ENCODE results near the gene HMGN1.
A peak's percentile ranks its signal among the peaks of the same experiment; 100 is the strongest.
"Not testable (repeated sequence)": the region's sequence is repeated elsewhere in the genome, so short reads cannot be mapped to it uniquely, and the experiment has no call there.

HMGN1 gene

DNA sequence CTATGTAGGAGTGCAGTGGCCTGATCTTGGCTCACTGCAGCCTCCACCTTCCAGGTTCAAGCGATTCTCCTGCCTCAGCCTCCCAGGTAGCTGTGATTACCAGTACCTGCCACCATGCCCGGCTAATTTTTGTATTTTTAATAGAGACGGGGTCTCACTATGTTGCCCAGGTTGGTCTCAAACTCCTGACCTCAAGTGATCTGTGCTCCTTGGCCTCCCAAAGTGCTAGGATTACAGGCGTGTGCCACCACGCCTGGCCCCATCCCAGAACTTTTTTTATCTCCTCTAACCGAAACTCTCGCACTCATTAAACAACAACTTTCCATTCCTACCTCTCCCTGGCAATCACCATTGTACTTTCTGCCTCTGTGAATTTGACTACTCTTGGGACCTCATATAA lies 33.2 kb upstream of the HMGN1 start:
- not testable (repeated sequence) for DNase-seq (ENCODE audit: low spot score in 2 of 2); H3K36me3 Mint-ChIP-seq (ENCODE audit: insufficient read depth); ATAC-seq (replicated peaks; ENCODE audit: extremely low read depth, poor library complexity, severe bottlenecking); H3K27ac Mint-ChIP-seq (ENCODE audit: low read depth); H3K9me3 Mint-ChIP-seq
- peaks cover 17% of the 10 kb centered on the region for H3K27me3 Mint-ChIP-seq
- H3K4me1 Mint-ChIP-seq, result peaks cover 19% of the 10 kb centered on the region
- H3K4me3 Mint-ChIP-seq, result peak overlapping the region; percentile 6

DNA sequence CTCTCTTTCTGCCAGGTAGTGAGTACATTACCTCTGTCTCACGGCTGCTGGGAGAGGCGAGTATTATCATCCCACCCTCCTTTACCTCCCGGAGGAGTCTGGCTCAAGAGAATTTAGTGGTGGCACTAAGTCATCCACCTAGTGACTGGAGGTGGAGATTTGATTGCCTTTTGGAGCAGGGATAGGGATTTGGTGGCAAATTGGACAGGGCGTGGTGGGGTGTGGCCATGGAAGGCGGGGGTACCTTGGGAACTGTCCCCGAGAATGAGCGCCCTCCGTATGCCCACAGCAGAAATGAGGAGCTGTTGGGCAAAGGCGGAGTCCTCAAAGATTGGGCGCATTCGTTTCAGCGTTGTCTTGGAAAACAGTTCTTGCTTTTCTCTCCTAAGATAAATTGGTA lies 32.1 kb upstream of the HMGN1 start:
- Mint-ChIP-seq H3K27me3 (peaks cover 26% of the 10 kb centered on the region), H3K36me3 (ENCODE audit: insufficient read depth) (peaks cover 9% of the 10 kb centered on the region), H3K4me1 (peaks cover 19% of the 10 kb centered on the region), H3K4me3 (peak overlapping the region; percentile 89), H3K27ac (ENCODE audit: low read depth) (peak overlapping the region; percentile 92), H3K9me3 (no peaks in the 10 kb centered on the region)
- no peak for ATAC-seq (replicated peaks; ENCODE audit: extremely low read depth, poor library complexity, severe bottlenecking)
- no peak for DNase-seq (ENCODE audit: low spot score in 2 of 2)

DNA sequence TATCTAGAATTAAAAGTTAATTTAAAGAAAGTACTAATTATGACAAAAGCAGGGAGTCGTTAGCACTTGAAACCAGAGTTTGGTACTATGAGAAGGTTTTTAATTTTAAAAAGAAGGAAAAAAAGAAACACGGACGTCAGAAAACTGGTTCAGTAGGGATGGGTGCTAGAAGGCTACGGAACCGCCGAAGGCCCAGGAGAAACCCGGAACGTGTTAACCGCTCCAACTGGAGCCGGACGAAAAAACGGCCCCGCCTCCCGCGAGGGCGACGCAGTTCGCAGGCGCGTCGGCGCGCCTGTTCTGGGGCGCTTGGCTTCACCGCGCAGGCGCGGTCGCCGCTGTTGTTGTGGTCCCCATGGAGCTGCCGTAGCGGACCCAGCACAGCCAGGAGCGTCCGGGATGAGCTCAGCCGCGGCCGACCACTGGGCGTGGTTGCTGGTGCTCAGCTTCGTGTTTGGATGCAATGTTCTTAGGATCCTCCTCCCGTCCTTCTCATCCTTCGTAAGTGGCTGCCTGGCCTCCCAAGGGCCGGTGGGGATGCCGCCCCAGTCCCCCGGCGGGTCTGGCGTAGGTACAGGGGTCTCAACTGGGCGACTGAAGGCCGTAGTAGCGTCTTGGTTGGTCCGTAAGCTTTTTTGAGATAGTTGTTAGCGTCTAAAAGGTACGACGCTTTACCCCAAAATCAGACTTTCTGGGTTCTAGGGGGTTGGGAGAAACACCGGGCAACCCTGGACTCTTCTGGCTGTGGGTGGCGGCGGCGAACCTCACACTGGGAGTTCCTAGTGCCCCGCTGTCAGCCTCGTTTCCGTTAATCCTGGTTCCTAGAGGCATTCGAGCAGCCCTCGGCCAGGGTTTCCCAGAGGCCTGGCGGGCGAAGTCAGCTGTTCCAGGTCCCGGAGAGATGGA lies 31.4 kb upstream of the HMGN1 start:
- ATAC-seq (replicated peaks; ENCODE audit: extremely low read depth, poor library complexity, severe bottlenecking) (peak; percentile 95), DNase-seq (ENCODE audit: low spot score in 2 of 2) (peak; percentile 74 to 78)
- peak overlapping the region; percentile 92 for H3K27ac Mint-ChIP-seq (ENCODE audit: low read depth)
- H3K36me3 Mint-ChIP-seq (ENCODE audit: insufficient read depth), result peaks cover 8% of the 10 kb centered on the region
- H3K9me3 Mint-ChIP-seq, result no peaks in the 10 kb centered on the region
- peak overlapping the region; percentile 89 for H3K4me3 Mint-ChIP-seq
- H3K4me1 Mint-ChIP-seq, result peaks cover 19% of the 10 kb centered on the region
- peaks cover 31% of the 10 kb centered on the region for H3K27me3 Mint-ChIP-seq

DNA sequence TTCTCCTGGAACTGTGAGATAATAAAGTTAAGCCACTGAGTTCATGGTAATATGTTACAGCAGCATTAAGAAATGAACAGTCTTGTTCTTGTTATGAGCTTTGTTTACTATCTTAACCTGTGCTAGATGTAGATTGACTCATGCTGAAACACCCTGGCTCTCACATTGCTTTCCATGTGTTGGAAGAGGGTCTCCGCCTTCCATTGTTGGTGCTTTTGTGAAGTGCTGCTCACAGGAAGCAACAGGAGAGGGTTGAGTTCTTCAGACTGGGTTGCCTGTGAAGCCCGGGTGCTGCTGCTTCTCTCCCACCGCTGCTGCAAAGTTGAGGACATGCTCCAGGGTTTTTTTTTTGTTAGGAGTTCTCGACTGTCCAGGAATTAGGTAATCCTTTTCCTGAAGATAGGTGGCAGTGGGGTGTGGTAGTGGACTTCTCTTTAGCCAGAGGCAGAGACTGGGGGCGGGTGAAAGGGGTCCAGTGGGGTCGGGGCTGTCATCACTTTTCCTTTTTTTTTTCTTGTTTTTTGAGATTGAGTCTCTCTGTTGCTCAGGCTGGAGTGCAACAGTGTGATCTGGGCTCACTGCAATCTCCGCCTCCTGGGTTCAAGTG lies 28.7 kb upstream of the HMGN1 start:
- DNase-seq (ENCODE audit: low spot score in 2 of 2) (no peak), ATAC-seq (replicated peaks; ENCODE audit: extremely low read depth, poor library complexity, severe bottlenecking) (no peak)
- H3K27ac Mint-ChIP-seq (ENCODE audit: low read depth), result no peak overlapping the region
- peaks cover 34% of the 10 kb centered on the region for H3K27me3 Mint-ChIP-seq
- no peaks in the 10 kb centered on the region for H3K9me3 Mint-ChIP-seq
- no peak overlapping the region for H3K4me3 Mint-ChIP-seq
- peaks cover 5% of the 10 kb centered on the region for H3K36me3 Mint-ChIP-seq (ENCODE audit: insufficient read depth)
- H3K4me1 Mint-ChIP-seq, result peaks cover 19% of the 10 kb centered on the region

DNA sequence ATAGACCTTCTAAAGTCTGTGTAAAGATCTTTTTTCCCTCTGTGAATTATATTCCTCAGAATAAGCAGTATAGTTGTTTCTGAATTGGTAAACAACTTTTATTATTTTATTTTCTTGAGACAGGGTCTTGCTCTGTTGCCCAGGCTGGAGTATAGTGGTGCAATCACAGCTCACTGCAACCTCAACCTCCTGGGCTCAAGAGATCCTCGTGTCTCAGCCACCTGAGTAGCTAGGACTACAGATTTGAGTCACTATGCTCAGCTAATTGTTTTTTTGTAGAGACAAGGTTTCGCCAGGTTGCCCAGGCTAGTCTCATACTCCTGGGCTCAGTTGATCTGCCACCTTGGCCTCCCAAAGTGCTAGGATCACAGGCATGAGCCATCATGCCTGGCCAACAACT lies 26.6 kb upstream of the HMGN1 start:
- H3K27me3 Mint-ChIP-seq, result peaks cover 34% of the 10 kb centered on the region
- ATAC-seq (replicated peaks; ENCODE audit: extremely low read depth, poor library complexity, severe bottlenecking) (no peak), DNase-seq (ENCODE audit: low spot score in 2 of 2) (no peak)
- no peak overlapping the region for H3K4me3 Mint-ChIP-seq
- H3K4me1 Mint-ChIP-seq, result peaks cover 5% of the 10 kb centered on the region
- no peak overlapping the region for H3K27ac Mint-ChIP-seq (ENCODE audit: low read depth)
- H3K9me3 Mint-ChIP-seq, result no peaks in the 10 kb centered on the region
- peaks cover 2% of the 10 kb centered on the region for H3K36me3 Mint-ChIP-seq (ENCODE audit: insufficient read depth)

DNA sequence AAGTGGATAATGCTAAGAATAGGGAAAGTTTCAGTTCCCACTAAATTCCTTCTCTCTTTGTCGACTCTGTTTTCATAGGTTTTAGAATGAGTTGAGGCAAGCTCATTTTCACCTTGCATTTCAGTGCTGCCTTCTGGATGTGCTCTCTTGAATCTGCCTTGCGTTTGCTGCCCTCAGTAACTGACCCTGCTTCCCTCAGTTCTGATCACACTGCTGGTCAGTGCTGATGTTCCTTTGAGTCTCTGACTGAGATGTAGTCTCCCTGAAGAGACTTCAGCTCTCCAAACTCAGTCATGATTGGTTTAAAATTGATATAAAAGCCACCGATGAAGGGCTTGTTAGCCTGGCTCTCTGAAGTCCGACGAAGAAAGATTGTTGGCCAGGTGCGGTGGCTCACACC lies 25.2 kb upstream of the HMGN1 start:
- peaks cover 34% of the 10 kb centered on the region for H3K27me3 Mint-ChIP-seq
- no peak overlapping the region for H3K4me3 Mint-ChIP-seq
- DNase-seq (ENCODE audit: low spot score in 2 of 2), result no peak
- no peaks in the 10 kb centered on the region for H3K4me1 Mint-ChIP-seq
- H3K27ac Mint-ChIP-seq (ENCODE audit: low read depth), result no peak overlapping the region
- ATAC-seq (replicated peaks; ENCODE audit: extremely low read depth, poor library complexity, severe bottlenecking), result no peak
- no peaks in the 10 kb centered on the region for H3K36me3 Mint-ChIP-seq (ENCODE audit: insufficient read depth)
- H3K9me3 Mint-ChIP-seq, result no peaks in the 10 kb centered on the region

DNA sequence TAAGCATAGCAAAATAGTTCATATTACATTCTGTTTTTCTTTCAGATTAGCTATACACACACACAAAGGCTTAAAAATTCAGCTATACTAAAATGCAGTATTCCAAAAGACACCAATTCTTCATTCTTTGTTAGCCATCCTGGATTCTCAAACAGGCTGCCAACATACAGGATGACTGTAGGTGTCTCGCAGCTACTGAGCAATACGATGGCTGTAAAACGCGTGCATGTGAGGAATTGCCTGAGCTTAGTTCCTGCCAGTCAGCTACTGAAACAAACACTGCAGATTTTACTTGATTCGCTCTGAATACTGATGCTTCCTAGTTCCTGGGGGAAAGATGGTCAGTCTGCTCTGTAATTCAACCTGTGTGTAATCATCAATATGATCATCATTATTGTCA lies 24.7 kb upstream of the HMGN1 start:
- Mint-ChIP-seq H3K36me3 (ENCODE audit: insufficient read depth) (no peaks in the 10 kb centered on the region), H3K27ac (ENCODE audit: low read depth) (no peak overlapping the region), H3K4me1 (no peaks in the 10 kb centered on the region), H3K9me3 (no peaks in the 10 kb centered on the region), H3K4me3 (no peak overlapping the region), H3K27me3 (peaks cover 31% of the 10 kb centered on the region)
- no peak for DNase-seq (ENCODE audit: low spot score in 2 of 2)
- no peak for ATAC-seq (replicated peaks; ENCODE audit: extremely low read depth, poor library complexity, severe bottlenecking)

DNA sequence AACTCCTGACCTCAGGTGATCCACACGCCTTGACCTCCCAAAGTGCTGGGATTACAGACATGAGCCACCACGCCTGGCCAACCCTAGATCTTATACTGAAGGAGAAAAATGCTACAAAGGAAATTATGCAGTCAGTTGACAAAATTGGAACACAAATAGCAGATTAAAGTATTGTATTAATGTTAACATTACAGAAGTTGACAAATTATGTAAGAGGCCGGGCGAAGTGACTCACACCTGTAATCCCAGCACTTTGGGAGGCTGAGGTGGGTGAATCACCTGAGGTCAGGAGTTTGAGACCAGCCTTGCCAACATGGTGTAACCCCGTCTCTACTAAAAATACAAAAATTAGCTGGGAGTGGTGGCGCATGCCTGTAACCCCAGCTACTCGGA lies 21.0 kb upstream of the HMGN1 start:
- not testable (repeated sequence) for DNase-seq (ENCODE audit: low spot score in 2 of 2); H3K4me1 Mint-ChIP-seq; H3K9me3 Mint-ChIP-seq; H3K36me3 Mint-ChIP-seq (ENCODE audit: insufficient read depth); H3K27ac Mint-ChIP-seq (ENCODE audit: low read depth); H3K4me3 Mint-ChIP-seq; ATAC-seq (replicated peaks; ENCODE audit: extremely low read depth, poor library complexity, severe bottlenecking)
- peaks cover 11% of the 10 kb centered on the region for H3K27me3 Mint-ChIP-seq

DNA sequence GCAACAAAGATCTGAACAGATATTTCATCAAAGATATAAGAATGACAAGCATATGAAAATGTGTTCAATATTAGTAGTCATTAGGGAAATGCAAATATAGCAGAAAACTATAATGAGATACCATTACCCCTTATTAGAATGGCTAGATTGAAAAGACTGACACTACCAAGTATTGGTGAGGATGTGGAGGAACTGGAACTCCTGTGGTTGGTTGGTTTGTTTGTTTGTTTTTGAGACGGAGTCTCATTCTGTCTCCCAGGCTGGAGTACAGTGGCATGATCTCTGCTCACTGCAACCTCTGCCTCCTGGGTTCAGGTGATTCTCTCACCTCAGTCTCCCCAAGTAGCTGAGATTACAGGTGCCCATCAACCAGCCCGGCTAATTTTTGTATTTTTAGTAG lies 18.9 kb upstream of the HMGN1 start:
- H3K27me3 Mint-ChIP-seq, result peaks cover 11% of the 10 kb centered on the region
- no peaks in the 10 kb centered on the region for H3K4me1 Mint-ChIP-seq
- no peak for ATAC-seq (replicated peaks; ENCODE audit: extremely low read depth, poor library complexity, severe bottlenecking)

DNA sequence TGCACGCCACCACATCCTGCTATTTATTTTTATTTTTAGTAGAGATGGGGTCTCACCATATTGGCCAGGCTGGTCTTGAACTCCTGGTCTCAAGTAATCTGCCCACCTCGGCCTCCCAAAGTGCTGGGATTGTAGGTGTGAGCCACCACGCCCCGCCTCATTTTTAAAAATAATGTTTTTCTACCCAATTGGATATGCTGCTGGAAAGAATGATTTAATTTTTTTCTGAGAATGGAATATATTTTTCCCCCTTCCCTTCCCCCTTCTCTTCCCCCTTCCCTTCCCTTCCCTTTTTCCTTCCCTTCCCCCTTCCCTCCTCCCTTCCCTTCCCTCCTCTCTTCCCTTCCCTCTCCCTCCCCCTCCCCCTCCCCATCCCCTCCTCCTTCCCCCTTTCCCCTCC lies 17.7 kb upstream of the HMGN1 start:
- Mint-ChIP-seq H3K4me1 (no peaks in the 10 kb centered on the region), H3K4me3 (no peak overlapping the region), H3K27ac (ENCODE audit: low read depth) (no peak overlapping the region), H3K36me3 (ENCODE audit: insufficient read depth) (peaks cover 2% of the 10 kb centered on the region), H3K27me3 (peaks cover 21% of the 10 kb centered on the region), H3K9me3 (no peaks in the 10 kb centered on the region)
- DNase-seq (ENCODE audit: low spot score in 2 of 2), result no peak
- no peak for ATAC-seq (replicated peaks; ENCODE audit: extremely low read depth, poor library complexity, severe bottlenecking)

More for the DNA sequence above, 18.9 kb upstream of the HMGN1 start:
- no peak for DNase-seq (ENCODE audit: low spot score in 2 of 2)
- H3K4me3 Mint-ChIP-seq, result no peak overlapping the region
- H3K9me3 Mint-ChIP-seq, result no peaks in the 10 kb centered on the region
- no peaks in the 10 kb centered on the region for H3K36me3 Mint-ChIP-seq (ENCODE audit: insufficient read depth)
- H3K27ac Mint-ChIP-seq (ENCODE audit: low read depth), result no peak overlapping the region

DNA sequence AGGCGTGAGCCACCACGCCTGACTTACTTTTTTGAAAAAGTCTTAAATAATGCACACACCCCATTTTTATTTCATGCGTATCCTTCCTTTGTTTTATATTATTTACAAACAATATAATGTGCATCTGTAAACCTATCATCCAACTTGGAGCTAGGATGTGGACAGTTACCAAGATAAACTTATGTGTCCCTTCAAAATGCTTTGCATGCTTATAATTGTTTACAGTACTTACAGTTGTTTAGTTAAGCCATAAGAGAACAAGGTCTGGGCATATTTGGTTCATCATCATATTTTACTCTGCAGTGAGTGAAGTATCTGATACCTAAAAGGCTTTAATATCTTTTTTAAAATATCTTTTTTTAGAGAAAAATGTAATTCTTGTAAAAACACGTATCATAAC lies 16.1 kb upstream of the HMGN1 start:
- H3K36me3 Mint-ChIP-seq (ENCODE audit: insufficient read depth), result peaks cover 2% of the 10 kb centered on the region
- no peak for ATAC-seq (replicated peaks; ENCODE audit: extremely low read depth, poor library complexity, severe bottlenecking)
- H3K9me3 Mint-ChIP-seq, result no peaks in the 10 kb centered on the region
- H3K27ac Mint-ChIP-seq (ENCODE audit: low read depth), result no peak overlapping the region
- no peak for DNase-seq (ENCODE audit: low spot score in 2 of 2)
- no peak overlapping the region for H3K4me3 Mint-ChIP-seq
- H3K27me3 Mint-ChIP-seq, result peaks cover 21% of the 10 kb centered on the region
- H3K4me1 Mint-ChIP-seq, result no peaks in the 10 kb centered on the region

DNA sequence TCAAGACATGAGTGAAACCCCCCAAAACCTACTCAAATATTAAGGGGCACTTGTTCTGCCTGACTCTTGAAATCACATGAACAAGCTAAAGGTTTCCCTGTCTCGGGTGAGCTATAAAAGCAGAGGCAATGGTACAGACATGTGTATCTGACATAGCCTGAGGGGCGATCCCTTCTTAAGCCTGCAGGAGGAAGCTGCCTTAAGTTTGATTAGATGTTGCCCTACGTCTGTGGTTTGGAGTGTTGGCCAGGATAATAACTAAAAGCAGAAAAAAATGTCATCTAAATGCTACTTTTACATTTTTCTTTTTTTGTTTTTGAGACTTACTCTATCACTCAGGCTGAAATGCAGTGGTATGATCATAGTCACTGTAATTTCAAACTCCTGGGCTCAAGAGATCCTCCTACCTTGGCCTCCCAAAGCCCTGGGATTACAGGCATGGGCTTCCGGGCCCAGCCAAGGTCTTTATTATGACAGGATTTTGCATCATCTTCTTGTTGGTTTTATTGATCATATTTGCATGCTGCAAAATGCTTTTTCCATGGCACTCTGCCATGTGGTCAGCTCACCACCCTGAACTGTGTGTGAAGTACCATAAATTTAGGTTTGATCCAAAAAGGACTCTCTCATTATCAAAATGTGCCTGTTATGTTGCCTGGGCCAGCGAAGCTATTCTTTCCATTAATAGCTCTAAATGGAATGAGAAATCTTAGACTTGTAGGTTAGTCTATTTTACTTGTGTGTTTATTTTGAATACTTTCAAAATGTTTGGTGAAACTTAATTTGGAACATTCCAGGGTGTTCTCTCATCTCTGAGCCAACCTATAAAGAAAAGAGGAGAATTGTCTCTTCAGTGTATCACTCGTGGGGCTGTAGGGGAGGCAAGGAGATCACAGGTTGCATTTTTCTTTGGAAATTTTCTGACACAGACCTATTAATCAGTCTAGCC lies 15.0 kb upstream of the HMGN1 start:
- ATAC-seq (replicated peaks; ENCODE audit: extremely low read depth, poor library complexity, severe bottlenecking) (no peak), DNase-seq (ENCODE audit: low spot score in 2 of 2) (no peak)
- H3K27me3 Mint-ChIP-seq, result peaks cover 21% of the 10 kb centered on the region
- H3K4me1 Mint-ChIP-seq, result no peaks in the 10 kb centered on the region
- H3K4me3 Mint-ChIP-seq, result no peak overlapping the region
- no peak overlapping the region for H3K27ac Mint-ChIP-seq (ENCODE audit: low read depth)
- peaks cover 2% of the 10 kb centered on the region for H3K36me3 Mint-ChIP-seq (ENCODE audit: insufficient read depth)
- no peaks in the 10 kb centered on the region for H3K9me3 Mint-ChIP-seq
